Astrocyte of the hippocampus (primary cell): ENCODE results near the gene PLXNB2.

Source experiments
- DNase-seq: peaks from one replicate; pipeline ENCODE4 v3.0.0; 2011; ENCODE audit warnings: low read depth, low spot score

PLXNB2 gene

GRCh38 chr22:50236731-50237409 lies 70.6 kb downstream of the PLXNB2 start:
- peak; percentile 45 for DNase-seq

GRCh38 chr22:50233223-50233622 lies 74.2 kb downstream of the PLXNB2 start:
- no peak for DNase-seq

GRCh38 chr22:50232481-50233151 lies 74.8 kb downstream of the PLXNB2 start:
- no peak for DNase-seq

- DNase-seq = no peak
These were observed 78.1 kb downstream of the PLXNB2 start for GRCh38 chr22:50229370-50229769.

GRCh38 chr22:50228366-50228765 lies 79.1 kb downstream of the PLXNB2 start:
- no peak for DNase-seq

GRCh38 chr22:50227579-50228215 lies 79.7 kb downstream of the PLXNB2 start:
- DNase-seq = no peak

GRCh38 chr22:50226875-50227165 lies 80.6 kb downstream of the PLXNB2 start:
- no peak for DNase-seq

GRCh38 chr22:50226063-50226874 lies 81.2 kb downstream of the PLXNB2 start:
- no peak for DNase-seq

- DNase-seq = no peak
These were observed 82.1 kb downstream of the PLXNB2 start for GRCh38 chr22:50225200-50225969.
